HFF-Myc (cell line): ENCODE measurements around the gene VEGFB.

ENCODE experiments used
- DNase-seq: peaks from one replicate; pipeline ENCODE4 v3.0.0-alpha.2; 2011; ENCODE audit warnings: low read depth; ENCODE audit errors: extremely low read depth
- H3K4me3 ChIP-seq: replicated peaks from 2 replicates; pipeline ENCODE4 v1.5.1; 2011; ENCODE audit warnings: low read depth, mild to moderate bottlenecking, control low read depth, low read length
- CTCF ChIP-seq: IDR thresholded peaks from 2 replicates; pipeline ENCODE4 v1.5.1; 2012; ENCODE audit warnings: mild to moderate bottlenecking, low read depth, low read length, control low read depth; ENCODE audit errors: missing control alignments

The VEGFB gene

GRCh38 chr11:64261556-64262080 lies 27.2 kb downstream of the VEGFB start:
- TF ChIP-seq CTCF, result no peak
- no peak for DNase-seq
- H3K4me3 ChIP-seq, result no peak overlapping the region

GRCh38 chr11:64262271-64263002 lies 28.1 kb downstream of the VEGFB start:
- no peak overlapping the region for H3K4me3 ChIP-seq
- no peak for DNase-seq
- TF ChIP-seq CTCF, result no peak

GRCh38 chr11:64263021-64263946 lies 28.9 kb downstream of the VEGFB start:
- DNase-seq, result no peak
- no peak overlapping the region for H3K4me3 ChIP-seq
- no peak for TF ChIP-seq CTCF

GRCh38 chr11:64263947-64264317 lies 29.5 kb downstream of the VEGFB start:
- DNase-seq, result no peak
- TF ChIP-seq CTCF, result no peak
- no peak overlapping the region for H3K4me3 ChIP-seq

- no peak overlapping the region for H3K4me3 ChIP-seq
- TF ChIP-seq CTCF, result no peak
- DNase-seq, result no peak
These were observed 30.0 kb downstream of the VEGFB start for GRCh38 chr11:64264371-64264852.

GRCh38 chr11:64265176-64266160 lies 31.1 kb downstream of the VEGFB start:
- no peak overlapping the region for H3K4me3 ChIP-seq
- TF ChIP-seq CTCF, result no peak
- no peak for DNase-seq
